22Rv1 (cell line): Measurements from ENCODE around the gene NF1.
"Not testable (repeated sequence)": the region's sequence is repeated elsewhere in the genome, so short reads cannot be mapped to it uniquely, and the experiment has no call there.

ENCODE experiments used
- H3K27ac ChIP-seq: fragments of 450-650 bp; 2 replicates; pipeline ENCODE4 v1.5.1; 2017
- ZFX ChIP-seq: fragments of 450-650 bp; IDR thresholded peaks from 2 replicates; pipeline ENCODE4 v1.6.1; 2017; ENCODE audit warnings: antibody characterized with exemption, borderline replicate concordance
- TF ChIP-seq, protein P1 (sequence below): fragments of 450-650 bp; IDR thresholded peaks from 2 replicates; pipeline ENCODE4 v1.5.1; 2017; ENCODE audit warnings: mild to moderate bottlenecking

Gene NF1

DNA sequence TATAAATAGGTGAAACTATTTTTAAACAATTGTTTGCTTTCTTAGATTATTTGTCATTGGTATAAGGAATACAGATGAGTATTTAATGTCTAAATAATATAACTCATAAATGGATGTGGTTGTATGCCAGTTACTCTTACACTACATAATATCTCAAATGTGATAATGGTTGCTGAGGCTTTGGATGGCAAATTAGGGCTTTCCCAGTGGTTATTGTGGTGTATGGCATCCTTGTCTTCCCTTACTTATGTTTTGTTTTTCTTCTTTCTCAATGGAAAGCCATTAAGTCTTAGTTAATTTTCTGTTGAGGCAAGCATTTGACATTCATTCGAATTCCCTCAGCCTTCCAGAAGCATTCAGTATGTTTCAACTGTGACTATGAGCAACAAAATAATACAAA lies 191.8 kb downstream of the NF1 start:
- no peak overlapping the region for H3K27ac ChIP-seq
- TF ChIP-seq, protein P1, sequence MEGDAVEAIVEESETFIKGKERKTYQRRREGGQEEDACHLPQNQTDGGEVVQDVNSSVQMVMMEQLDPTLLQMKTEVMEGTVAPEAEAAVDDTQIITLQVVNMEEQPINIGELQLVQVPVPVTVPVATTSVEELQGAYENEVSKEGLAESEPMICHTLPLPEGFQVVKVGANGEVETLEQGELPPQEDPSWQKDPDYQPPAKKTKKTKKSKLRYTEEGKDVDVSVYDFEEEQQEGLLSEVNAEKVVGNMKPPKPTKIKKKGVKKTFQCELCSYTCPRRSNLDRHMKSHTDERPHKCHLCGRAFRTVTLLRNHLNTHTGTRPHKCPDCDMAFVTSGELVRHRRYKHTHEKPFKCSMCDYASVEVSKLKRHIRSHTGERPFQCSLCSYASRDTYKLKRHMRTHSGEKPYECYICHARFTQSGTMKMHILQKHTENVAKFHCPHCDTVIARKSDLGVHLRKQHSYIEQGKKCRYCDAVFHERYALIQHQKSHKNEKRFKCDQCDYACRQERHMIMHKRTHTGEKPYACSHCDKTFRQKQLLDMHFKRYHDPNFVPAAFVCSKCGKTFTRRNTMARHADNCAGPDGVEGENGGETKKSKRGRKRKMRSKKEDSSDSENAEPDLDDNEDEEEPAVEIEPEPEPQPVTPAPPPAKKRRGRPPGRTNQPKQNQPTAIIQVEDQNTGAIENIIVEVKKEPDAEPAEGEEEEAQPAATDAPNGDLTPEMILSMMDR = no peak
- TF ChIP-seq ZFX = no peak

DNA sequence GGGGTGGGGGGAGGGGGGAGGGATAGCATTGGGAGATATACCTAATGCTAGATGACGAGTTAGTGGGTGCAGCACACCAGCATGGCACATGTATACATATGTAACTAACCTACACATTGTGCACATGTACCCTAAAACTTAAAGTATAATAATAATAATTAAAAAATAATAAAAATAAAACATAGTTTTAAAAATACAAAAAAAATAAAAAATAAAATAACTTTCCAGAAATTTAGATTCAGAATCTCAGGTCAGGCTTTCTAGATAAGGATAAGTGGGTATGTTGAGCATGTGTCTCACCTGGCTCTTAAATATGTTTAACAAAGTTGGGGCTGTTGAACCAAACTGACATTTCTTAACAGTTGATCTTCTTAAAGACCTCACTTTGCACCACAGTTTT lies 193.2 kb downstream of the NF1 start:
- H3K27ac ChIP-seq = not testable (repeated sequence)

DNA sequence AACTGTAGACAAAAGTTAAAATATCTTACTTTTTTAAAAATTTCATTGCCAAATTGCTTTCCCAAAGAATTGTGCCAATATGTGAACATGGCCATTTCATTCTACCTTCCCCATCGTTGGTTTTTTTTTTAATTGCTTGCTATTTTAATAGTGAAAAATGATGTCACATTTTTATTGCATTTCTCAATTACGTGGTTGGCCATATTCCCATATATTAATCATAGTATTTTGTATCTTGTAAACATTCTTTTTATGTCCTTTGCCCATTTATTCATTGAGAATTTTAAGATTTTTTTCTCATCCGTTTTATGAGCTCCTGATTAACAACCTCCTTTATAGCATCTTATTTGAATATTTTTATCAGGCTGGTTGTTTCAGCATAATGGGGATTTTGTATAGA lies 195.0 kb downstream of the NF1 start:
- TF ChIP-seq ZFX = no peak
- TF ChIP-seq, protein P1 = no peak
- H3K27ac ChIP-seq = no peak overlapping the region

DNA sequence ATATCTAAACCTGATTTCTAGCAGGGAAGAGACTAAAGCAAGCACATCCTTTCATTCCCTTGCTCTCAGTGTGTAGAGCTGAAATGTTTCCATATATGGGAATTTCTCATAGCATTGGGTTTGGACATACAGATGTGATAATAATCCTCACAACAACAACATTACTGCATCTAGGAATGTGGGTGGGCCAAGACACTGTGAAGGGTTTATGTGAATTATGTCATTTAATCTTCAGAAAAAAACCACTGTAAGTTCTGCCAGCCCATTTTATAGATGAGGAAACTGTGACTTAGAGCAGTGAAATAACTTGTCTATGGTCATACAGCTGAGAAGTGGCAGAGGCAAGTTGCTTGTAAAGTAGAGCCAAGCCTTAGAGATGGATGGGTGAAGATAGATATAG lies 197.0 kb downstream of the NF1 start:
- no peak for TF ChIP-seq ZFX
- TF ChIP-seq, protein P1 = no peak

DNA sequence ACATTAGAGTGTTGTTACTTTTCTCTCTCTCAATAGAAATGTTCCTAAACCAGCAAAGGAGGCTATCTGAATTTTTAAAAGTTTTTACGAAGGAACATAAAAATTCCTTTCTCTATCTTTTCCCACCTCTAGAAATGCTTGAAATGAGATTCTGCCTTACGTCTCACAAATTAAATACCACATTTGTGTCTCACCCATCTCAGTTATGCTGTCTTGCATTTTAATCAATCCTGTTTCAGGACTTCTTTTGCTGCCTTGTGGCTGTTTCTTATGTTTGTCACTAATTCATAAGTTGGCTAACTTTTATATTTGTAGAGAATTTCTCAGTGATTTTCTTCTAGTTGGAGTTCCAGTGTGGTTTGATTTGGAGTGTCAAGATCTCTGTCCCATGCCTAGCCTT lies 198.8 kb downstream of the NF1 start:
- H3K27ac ChIP-seq = no peak overlapping the region
- TF ChIP-seq, protein P1 = no peak
- TF ChIP-seq ZFX = no peak

More for the DNA sequence above, 197.0 kb downstream of the NF1 start:
- no peak overlapping the region for H3K27ac ChIP-seq

DNA sequence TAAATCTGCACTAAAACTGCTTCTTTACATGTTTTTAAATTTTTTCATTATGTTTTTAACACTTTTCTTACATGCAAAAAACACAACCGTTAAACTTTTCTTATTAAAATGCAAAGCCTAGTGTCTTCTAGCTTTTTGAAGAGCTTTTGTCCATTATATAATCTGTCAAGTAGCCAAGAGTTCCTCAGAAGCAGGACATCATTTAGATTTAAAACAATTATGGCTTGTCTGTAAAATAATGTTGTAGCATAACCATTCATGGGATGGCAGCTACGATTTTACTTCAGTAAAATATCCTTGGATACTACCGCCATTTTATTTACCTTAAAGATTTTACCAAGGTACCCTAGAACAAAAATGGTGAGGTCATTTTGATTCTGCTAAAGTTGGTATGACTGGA lies 199.5 kb downstream of the NF1 start:
- H3K27ac ChIP-seq = no peak overlapping the region
- TF ChIP-seq, protein P1 = no peak
- no peak for TF ChIP-seq ZFX

DNA sequence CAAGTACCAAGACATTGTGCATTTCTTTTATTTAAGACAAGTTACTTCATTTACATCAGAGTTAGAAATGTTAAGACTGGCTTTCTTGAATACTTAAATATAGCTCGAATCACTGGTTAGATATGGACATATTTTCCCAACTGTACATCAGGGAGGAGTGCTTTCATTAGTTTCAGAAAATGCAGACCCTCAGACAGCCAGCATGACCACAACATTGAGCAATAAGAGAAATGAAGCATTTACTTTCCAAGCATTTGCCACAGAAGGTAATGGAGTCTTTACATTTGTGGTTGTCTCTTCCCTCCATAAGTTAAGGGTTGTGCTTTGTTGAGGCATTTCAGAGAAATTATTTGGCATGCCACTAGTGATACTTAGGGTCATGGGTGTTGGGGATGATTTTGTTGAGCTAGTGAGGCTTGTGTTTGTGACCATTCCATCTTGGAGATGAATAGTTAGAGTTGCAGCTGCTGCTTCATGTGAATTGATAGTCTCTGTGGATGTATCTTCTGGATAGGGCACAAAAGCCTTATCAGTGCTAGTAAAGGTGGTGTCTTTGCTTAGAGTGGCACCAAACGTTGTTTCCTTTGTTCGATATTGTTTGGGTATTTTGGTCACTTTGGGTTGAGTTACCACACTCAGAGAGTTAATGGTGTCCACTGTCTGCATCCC lies 200.2 kb downstream of the NF1 start:
- TF ChIP-seq, protein P1 = no peak
- no peak for TF ChIP-seq ZFX
- H3K27ac ChIP-seq = no peak overlapping the region

DNA sequence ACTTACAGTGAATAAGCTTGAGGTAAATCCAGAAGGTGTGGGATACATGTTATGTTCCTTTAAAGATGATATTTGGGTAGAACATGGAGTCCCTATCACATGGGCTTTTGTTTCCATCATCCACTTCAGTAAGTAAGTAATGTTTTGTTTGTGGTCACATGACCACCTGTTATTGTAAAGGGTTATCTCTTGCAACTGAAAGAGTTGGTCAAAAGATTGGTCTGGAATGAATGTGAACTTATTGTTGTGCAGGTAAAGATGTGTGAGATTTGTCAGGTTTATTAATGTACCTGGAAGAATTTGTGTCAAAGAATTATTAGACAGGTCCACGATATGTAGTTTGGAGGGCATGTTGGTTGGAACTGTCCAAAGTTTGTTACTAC lies 200.7 kb downstream of the NF1 start:
- no peak for TF ChIP-seq ZFX
- TF ChIP-seq, protein P1 = no peak
- no peak overlapping the region for H3K27ac ChIP-seq
